ENCODE measurements around the gene MREG.

DNA sequence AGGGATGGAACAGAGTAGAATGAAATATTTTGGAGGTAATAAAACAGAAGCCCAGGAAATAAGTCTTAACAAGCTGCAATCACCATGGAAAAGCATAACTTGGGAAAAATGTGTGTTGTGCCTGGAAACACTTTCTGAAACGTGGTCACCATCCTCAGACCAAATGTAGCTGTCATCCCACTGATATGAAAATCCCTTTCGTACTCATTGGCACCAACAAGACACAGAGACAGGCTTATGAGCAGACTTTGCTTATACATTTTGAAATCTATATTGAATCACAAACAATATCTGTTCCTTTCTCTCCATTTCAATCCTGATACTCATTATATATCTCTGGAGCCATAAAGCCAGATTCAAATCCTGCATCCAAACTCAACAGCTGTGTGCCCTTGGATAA lies 28.7 kb downstream of the MREG start:
- no peak for TF ChIP-seq EZH2 (IDR thresholded peaks at IDR 0.05; ENCODE audit: borderline replicate concordance, low read depth, low read length, poor library complexity, severe bottlenecking)
- no peak for TF ChIP-seq CTCF (conservative IDR thresholded peaks at IDR 0.05; ENCODE audit: low read depth, low read length)
